ENCODE data around the gene ZNF618. TPM values are rescaled to one million over a fixed set of nuclear protein-coding genes. Genes with fewer than 3 reads are reported as not detected.

The ZNF618 gene
- polyA plus RNA-seq, 1 experiment, result 8.7 TPM

- H3K27ac ChIP-seq (ENCODE audit: low read depth, low read length), result no peak overlapping the region
- no peak for DNase-seq (ENCODE audit: low read depth, low spot score)
- CTCF ChIA-PET, result interaction anchor here (1.5 kb wide), 1 partner anchor 9 kb away, joined by 7 read pairs; no protein-coding TSS in a partner anchor
Measured at GRCh38 chr9:113886466-113886865, 10.4 kb downstream of the ZNF618 start.

GRCh38 chr9:113886933-113887332, 10.8 kb downstream of the ZNF618 start:
- no peak overlapping the region for H3K4me3 ChIP-seq (ENCODE audit: low read depth, low read length)
- no peak for TF ChIP-seq CTCF (IDR thresholded peaks at IDR 0.05; ENCODE audit: low read depth, low read length)
- no peak for DNase-seq (ENCODE audit: low read depth, low spot score)
- no peak overlapping the region for H3K27ac ChIP-seq (ENCODE audit: low read depth, low read length)
- CTCF ChIA-PET, result interaction anchor here (1.5 kb wide), 1 partner anchor 9 kb away, joined by 7 read pairs; no protein-coding TSS in a partner anchor
- H3K27me3 ChIP-seq (ENCODE audit: control insufficient read depth, insufficient read depth, low read length), result no peaks in the 10 kb centered on the region
- peaks cover 7% of the 10 kb centered on the region; the same call in 1 of the 2 replicates for H3K9me3 ChIP-seq (ENCODE audit: control insufficient read depth, insufficient read depth, low read length)
- POLR2A ChIA-PET, result no interaction called here

More at GRCh38 chr9:113886466-113886865, 10.4 kb downstream of the ZNF618 start:
- POLR2A ChIA-PET, result interaction anchor here (0.6 kb wide), 1 partner anchor 11 kb away, joined by 7 read pairs; no protein-coding TSS in a partner anchor
- H3K4me3 ChIP-seq (ENCODE audit: low read depth, low read length), result peak overlapping the region; percentile 43
- H3K27me3 ChIP-seq (ENCODE audit: control insufficient read depth, insufficient read depth, low read length), result no peaks in the 10 kb centered on the region
- no peak for TF ChIP-seq CTCF (IDR thresholded peaks at IDR 0.05; ENCODE audit: low read depth, low read length)
- peaks cover 7% of the 10 kb centered on the region; the same call in 1 of the 2 replicates for H3K9me3 ChIP-seq (ENCODE audit: control insufficient read depth, insufficient read depth, low read length)

GRCh38 chr9:113887436-113887835, 11.3 kb downstream of the ZNF618 start:
- ChIA-PET CTCF (interaction anchor here (1.0 to 1.2 kb wide), 2 partner anchors 10 to 42 kb away, joined by 3 to 4 read pairs; no protein-coding TSS in a partner anchor), POLR2A (no interaction called here)
- no peak for TF ChIP-seq CTCF (IDR thresholded peaks at IDR 0.05; ENCODE audit: low read depth, low read length)
- no peaks in the 10 kb centered on the region for H3K27me3 ChIP-seq (ENCODE audit: control insufficient read depth, insufficient read depth, low read length)
- peaks cover 7% of the 10 kb centered on the region; the same call in 1 of the 2 replicates for H3K9me3 ChIP-seq (ENCODE audit: control insufficient read depth, insufficient read depth, low read length)
- DNase-seq (ENCODE audit: low read depth, low spot score), result no peak
- H3K27ac ChIP-seq (ENCODE audit: low read depth, low read length), result no peak overlapping the region
- no peak overlapping the region for H3K4me3 ChIP-seq (ENCODE audit: low read depth, low read length)

- no peak for TF ChIP-seq CTCF (IDR thresholded peaks at IDR 0.05; ENCODE audit: low read depth, low read length)
- ChIA-PET CTCF (interaction anchor here (1.0 to 1.2 kb wide), 2 partner anchors 11 to 41 kb away, joined by 3 to 4 read pairs; no protein-coding TSS in a partner anchor), POLR2A (no interaction called here)
- DNase-seq (ENCODE audit: low read depth, low spot score), result no peak
- Histone ChIP-seq H3K27ac (ENCODE audit: low read depth, low read length) (peak overlapping the region; percentile 31), H3K4me3 (ENCODE audit: low read depth, low read length) (no peak overlapping the region), H3K27me3 (ENCODE audit: control insufficient read depth, insufficient read depth, low read length) (no peaks in the 10 kb centered on the region), H3K9me3 (ENCODE audit: control insufficient read depth, insufficient read depth, low read length) (peaks cover 7% of the 10 kb centered on the region; the same call in 1 of the 2 replicates)
Measured at GRCh38 chr9:113888336-113888735, 12.2 kb downstream of the ZNF618 start.

GRCh38 chr9:113888976-113889375, 12.9 kb downstream of the ZNF618 start:
- POLR2A ChIA-PET, result no interaction called here
- CTCF ChIA-PET, result interaction anchor here (2.8 kb wide), 1 partner anchor 12 kb away, joined by 8 read pairs; the partner anchor contains the start of gene ZNF618
- no peak for DNase-seq (ENCODE audit: low read depth, low spot score)
- TF ChIP-seq CTCF (IDR thresholded peaks at IDR 0.05; ENCODE audit: low read depth, low read length), result no peak
- Histone ChIP-seq H3K27ac (ENCODE audit: low read depth, low read length) (no peak overlapping the region), H3K27me3 (ENCODE audit: control insufficient read depth, insufficient read depth, low read length) (no peaks in the 10 kb centered on the region), H3K4me3 (ENCODE audit: low read depth, low read length) (no peak overlapping the region), H3K9me3 (ENCODE audit: control insufficient read depth, insufficient read depth, low read length) (peaks cover 7% of the 10 kb centered on the region; the same call in 1 of the 2 replicates)
